GM19240 (cell line): ENCODE results near the gene TMEM132D.

Experiments
- DNase-seq: peaks from one replicate; pipeline ENCODE4 v3.0.0; 2011; ENCODE audit warnings: low spot score; ENCODE audit not compliant: insufficient read length

TMEM132D gene

DNA sequence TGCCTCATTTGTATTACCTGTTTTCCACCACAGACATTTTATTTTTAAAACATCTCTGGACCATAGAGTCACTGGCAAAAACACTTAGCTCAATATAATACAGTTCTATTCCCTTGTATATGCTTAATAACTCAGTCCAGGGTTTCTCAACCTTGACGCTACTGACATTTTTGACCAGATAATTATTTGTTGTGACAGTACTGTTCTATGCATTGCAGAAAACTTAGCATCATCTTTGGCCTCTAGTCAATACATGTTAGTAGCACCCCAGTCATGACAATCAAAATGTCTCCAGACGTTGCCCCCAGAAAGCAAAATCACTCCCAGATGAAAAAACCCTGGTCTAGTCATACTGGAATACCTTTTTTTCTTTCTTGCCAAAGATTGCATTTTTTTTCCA, 174.7 kb downstream of the TMEM132D start:
- no peak for DNase-seq

DNA sequence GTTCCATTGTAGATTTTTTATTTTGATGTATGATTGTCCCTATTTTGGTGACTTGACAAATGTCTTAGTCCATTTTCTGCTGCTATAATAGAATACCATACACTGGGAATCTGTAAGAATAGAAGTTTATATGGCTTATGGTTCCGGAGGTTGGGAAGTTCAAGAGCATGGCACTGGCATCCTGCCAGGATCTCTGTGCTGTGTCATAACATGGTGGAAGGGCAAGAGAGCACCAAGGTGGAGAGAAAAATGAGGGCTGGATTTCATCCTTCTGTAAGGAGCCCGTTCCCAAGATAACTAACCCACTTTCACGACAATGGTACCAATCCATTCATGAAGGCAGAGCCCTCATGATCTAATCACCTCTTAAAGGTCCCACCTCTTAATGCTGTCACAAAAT, 176.7 kb downstream of the TMEM132D start:
- DNase-seq = no peak

DNA sequence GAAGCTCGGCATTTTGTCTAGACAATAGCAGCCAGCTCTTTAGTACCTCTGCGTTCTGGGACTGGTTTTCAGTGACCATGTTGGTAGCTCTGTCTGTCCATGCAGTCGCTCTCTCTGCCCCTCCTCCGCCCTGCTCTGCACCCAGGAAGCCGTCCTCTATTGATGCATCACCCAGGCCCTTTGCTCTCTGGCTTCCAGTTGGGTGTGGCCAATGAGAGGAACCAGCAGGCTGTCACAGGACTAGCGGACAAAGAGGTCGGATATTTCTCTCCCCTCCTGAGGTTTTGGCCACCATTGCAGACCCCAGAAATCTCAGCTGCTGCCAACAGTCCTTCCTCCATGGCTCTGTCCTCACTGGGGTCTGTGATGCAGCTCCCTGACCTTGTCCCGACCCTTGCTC, 180.6 kb downstream of the TMEM132D start:
- DNase-seq = no peak

DNA sequence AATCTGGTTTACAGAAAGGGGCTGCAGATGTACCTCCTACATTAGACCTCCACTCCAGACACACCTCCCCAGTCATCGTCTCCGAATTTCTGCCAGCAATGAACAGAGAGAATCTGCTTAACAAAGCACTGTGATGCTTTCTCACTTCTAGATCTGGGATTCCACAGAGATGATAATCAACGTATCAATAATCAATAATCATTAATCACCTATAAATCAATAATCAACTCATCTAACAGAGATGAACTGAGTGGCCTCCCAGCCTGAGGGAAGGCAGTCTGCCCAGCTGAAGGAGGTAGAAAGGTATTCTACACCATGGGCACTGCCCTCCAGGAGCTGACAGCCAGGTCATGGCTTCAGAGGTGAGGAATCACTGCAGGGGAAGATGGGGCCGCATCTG, 183.2 kb downstream of the TMEM132D start:
- no peak for DNase-seq

DNA sequence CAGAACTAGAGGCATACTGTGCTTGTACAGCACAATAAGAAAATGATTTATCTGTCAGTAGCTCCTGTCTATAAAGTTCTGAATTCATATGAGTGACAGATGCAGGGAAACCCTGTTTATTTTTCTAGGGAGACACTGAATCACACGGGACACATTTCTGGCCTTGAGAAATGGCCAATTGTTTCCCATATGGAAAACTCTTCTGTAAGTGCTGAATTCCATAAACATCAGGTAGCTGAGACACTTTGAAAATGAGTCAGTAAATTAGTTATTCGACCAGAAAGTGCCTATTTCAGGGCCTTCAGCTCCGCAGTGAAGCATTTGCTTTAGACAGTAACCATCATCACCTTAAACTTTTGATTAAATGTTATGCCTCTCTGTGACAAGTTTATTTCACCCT, 184.4 kb downstream of the TMEM132D start:
- no peak for DNase-seq

DNA sequence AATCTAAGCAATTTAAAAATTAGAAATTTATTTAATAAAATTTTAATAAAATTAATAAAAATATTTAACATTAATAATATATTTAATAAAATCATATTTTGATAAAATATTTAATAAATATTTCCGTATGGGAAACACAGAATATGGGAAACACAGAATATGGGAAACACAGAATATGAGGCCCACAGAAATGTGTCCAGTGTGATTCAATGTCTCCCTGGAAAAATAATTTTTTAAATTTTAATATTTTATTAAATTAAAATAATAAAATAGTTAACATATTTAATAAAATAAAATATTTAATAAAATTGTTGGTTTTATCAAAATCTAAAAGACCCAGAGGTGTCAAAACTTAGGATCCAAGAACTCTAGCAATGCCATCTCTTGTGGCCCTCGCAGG, 186.4 kb downstream of the TMEM132D start:
- DNase-seq = no peak

DNA sequence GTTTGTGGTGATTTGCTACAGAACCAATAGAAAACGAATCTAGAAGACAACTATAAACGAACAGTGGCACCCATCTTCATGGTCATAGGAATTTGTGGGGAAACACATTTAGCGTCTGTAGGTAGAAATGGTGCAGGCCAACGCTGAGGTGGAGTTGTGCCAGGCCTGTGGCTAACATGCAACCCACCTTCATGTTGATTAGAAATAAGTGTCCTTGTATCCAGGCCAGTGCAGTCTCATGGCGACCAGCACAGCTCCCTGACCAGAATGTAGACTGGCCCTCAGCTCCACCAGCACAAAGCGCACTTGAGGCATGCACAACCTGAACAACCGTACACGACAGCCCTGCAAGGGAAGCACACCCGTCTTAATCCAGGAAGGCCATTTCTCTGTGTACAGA, 187.0 kb downstream of the TMEM132D start:
- no peak for DNase-seq

DNA sequence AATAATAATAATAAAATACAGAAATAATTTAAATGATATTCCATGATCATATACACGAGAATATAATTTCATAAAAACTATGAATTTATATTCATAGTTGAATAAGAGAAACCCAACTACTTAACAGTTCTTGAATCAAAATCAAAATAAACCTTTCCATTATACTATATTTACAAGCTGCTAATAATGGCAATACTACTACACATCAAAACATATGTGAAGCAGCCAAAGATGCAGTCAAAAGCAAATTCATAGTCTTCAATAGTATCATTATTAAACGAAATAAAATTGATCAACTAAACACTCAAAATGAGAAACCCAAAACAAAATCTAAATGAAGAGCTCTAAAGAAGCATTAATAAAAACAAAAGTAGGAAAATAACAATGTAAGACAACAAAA, 197.1 kb downstream of the TMEM132D start:
- DNase-seq = no peak

DNA sequence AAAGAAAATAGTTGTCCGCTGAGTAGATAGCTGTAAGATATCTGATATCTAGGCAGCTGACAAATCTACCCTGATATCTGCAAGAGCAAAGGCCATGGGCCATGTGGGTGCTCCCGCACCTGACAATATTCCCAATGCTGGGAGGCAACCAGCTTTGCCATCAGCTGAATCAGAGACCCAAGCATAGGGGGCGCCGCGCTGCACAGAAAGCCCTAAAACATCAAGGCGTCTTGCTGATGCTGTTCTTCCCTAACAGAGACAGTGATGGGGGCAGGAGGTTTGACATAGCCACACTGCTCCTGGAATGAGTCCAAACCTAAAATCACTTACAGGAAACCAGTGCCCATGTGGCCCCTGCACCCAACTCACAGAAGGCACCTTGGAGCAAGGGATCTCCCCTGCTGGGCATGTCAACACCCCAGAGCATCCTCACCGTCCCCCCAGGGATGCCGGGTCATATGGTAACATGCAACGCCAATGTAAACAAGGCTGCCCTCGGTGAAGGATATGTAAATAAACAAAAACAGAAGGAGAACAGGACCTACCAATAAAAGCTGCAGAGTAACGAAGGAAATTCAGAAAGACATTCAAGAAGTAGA, 199.5 kb downstream of the TMEM132D start:
- no peak for DNase-seq

DNA sequence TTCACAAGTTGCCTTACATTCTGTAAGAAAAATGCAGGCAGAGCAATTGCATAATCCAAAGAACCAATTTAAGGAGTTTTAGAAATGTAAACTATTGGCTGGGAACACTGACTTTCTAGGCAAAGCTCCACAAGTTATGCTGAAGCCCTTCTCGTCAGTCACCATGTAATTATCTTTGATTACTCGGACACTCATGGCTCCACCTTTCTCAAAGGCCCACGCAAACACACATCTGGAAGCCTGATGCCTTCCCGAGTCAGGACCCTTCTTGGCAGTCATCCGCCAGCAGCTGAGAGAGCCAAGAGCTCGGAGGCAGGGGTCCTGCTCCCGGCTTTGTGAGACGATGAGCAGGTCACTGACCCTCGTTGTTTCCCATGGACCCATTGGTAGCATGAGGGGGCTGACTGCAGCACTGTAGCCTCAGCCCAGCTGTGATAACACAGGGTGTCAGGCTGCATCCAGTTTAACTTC, 202.2 kb downstream of the TMEM132D start:
- DNase-seq = no peak

DNA sequence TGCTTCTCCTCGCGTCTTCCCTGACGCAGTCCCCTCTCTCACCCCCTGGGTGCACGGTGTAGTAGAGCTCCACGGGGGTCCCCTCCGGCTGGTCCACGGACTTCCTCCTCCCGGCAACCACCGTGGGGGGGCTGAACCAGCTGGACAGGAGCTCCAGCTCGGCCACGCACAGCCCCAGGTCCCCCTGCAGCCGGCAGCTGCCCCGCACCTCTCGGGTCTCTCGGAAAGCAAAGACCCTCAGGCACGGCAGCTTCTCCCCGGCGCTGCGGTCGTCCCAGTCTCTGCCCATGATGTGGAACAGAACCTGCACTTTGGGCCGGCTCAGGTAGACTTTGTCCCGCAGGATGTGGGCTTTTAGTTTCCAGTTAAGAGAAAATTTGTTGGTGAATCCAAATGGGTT, 203.8 kb downstream of the TMEM132D start:
- no peak for DNase-seq

DNA sequence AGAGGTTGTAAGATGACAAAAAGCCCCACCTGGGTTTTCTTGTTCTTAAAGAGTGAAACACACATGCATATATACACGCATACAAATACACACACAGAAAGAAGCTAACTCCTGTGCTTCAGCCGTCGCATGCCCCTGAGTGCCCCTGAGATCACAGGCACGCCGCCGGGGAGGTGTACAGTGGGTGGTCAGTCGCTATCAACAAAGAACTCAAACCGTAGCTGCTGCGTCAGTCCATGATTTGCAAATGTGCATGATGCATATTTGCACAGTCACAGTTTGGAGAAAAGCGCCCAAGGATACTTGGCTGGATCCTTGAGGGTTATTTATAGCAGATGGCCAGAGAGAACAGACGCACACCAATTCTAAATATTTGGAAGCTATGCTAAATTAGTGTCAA, 206.9 kb downstream of the TMEM132D start:
- no peak for DNase-seq

DNA sequence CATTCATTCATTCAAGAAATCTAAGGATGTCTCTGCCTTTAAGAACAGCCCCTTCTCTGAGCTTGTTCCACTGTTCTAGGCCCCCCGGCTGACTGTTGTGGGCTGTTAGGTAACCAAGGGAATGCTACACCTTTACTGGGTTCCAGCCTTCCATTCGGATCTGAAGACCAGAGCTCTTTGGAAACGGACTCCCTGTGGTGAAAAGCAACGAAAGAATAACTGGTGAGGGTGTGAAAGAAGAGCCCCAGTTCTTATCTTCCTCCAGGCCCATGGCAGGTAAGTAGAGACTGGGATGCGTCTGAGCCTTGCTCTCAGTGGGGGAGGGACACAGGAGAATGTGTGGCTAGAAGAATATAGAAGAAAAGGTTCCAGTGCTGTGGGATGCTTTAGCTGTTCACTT, 207.4 kb downstream of the TMEM132D start:
- DNase-seq = no peak

DNA sequence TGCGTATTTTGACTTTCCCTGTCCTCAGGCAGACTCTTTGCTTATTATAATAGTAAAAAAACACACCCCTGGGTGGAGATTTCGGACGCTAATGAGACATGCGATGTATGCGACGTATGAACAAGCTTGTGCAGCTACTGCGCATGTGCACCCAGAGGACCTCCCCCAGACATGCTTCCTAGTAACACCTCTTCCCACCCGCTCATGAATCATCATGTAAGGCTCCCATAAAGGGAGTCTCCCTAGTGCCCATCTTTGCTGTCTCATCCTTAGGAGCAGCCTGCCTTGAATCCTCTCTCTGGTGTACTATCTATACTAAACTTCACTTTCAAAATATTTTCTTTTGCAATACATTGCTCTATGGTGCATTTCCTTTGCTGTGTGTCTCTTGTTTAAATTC, 210.1 kb downstream of the TMEM132D start:
- DNase-seq = no peak

DNA sequence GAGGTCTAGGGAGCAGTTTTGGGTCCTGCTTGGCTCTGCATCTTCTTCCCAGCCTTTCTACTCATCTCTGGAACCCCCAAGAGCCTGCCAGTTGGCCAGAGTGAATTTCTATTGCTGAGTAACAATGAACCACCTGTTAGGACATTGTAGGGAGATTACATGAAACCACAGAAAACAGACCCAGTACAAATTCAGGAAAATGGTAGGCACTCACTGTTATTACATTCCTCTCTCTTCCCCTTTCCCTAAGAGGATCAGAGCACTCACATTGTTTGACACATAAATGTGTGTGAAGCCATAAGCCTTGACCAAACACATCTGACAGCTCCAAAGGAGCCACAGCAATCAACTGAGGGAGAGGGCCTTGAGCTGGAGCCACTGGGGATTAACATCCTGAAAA, 216.1 kb downstream of the TMEM132D start:
- DNase-seq = no peak

DNA sequence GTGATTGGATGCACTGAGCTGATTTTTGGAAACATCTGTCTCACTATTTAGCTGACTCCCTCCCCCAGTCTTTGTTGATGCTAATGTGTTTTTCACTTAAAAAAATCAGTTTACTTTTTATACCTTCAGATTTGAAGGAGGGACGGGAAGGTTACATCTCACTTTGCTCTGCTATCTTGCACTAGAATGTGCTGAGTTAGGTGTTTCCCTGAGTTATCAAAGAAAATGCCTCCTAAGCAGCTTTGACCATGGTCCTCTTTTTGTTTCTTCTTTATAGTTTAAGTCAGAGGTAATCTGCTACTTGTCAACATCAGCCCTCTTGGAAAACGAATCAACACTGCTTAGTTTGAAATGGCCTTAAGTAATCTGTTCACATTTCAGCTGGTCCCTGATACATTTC, 222.0 kb downstream of the TMEM132D start:
- no peak for DNase-seq

DNA sequence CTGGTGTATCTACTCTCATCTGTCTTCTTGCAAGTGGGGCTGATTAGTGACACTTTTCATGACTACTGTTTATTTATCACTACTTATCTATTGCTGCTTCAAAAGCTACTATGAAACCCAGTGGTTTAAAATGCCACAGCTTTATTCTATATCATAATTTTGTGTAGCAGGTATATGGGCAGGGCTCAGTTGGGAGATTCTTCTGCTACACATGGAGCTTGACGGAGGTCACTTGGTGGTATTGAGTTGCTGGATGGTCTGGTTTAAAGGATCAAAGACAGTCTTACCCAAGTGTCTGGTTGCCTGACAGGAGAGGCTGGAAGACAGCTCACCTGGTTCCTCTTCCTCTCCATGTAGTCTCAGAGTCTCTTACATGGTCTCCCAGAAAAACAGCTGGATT, 222.7 kb downstream of the TMEM132D start:
- no peak for DNase-seq

DNA sequence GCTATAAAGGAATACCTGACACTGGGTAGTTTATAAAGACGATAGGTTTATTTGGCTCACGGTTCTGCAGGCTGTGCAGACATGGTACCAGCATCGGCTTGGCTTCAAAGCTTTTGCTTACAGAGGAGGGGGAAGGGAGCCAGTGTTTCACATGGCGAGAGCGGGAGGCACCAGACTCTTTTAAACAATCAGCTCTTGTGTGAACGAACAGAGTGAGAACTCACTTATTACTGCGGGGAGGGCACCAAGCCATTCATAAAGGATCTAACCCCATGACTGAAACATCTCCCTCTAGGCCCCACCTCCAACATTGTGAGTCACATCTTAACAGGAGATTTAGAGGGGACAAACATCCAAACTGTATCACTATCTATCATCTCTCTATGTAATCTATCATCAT, 227.4 kb downstream of the TMEM132D start:
- no peak for DNase-seq

DNA sequence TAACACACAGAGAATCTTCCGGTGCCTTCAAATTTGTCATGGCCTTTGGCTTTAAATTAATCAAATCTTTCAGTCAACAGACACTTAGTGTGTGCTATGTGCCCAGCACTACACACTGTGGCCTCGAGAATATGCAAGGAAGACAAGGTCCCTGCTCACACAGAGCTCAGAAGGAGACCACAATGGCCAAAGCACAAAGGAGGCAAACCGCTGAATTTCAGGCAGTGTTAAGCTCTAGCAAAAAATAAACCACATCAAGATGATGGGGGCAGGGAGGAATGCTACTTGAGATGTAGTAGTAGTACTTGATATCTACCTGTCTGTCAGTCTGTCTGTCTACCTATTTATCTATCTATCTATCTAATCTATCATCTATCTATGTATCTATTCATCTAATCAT, 227.9 kb downstream of the TMEM132D start:
- DNase-seq = no peak

DNA sequence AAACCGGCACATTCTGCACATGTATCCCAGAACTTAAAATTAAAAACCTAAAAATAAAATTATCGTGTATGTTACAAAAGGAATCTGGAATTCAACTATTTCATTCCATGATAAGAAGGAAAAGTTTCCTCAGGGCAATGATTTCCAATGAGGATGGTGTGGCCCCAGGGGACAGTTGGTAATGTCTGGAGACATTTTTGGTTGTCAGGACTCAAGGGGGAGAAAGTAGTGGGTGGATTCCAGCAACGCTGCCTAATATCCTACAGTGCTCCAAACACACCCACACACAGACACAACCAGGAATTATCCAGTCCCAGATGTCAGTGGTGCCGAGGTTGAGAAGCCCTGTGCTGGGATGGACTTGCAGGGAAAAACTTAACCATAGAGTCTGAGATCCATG, 228.3 kb downstream of the TMEM132D start:
- no peak for DNase-seq

DNA sequence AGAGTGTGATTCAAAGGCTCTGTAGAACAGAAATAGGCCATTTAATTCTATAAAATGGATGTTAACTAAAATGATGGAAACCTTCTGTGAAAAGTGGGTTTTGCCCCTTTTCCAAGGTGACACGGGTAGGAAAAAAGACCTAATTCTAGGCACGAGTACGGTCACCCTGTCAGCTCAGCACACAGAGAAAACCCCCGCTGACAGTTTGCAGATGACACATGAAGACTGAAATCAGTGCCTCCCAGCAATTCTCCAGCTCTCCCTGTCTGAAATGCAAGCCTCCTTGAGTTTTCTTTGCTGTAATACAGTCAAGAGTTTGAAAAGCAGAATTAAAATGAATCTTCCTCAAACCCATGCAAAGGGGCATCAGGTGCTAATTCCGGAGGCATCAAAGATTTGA, 230.0 kb downstream of the TMEM132D start:
- no peak for DNase-seq

DNA sequence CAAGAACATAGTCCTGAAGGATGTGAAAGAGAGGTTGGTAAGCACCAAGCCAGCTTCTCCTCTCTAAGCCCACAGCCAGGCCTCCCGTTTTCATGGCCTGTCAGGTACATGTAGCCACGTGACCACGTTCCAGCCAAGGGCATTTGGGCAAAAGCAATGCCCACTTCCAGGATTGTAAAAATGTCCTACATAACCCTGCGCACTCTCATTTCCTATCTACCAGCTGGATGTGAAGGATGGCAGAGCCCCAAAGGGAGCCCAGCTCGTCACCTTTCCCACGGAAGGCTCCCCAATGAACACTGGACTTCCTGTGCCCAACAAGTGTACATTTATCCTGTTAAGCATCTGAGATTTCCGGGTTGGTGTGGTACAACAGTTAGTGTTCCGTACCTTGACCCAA, 231.7 kb downstream of the TMEM132D start:
- no peak for DNase-seq

DNA sequence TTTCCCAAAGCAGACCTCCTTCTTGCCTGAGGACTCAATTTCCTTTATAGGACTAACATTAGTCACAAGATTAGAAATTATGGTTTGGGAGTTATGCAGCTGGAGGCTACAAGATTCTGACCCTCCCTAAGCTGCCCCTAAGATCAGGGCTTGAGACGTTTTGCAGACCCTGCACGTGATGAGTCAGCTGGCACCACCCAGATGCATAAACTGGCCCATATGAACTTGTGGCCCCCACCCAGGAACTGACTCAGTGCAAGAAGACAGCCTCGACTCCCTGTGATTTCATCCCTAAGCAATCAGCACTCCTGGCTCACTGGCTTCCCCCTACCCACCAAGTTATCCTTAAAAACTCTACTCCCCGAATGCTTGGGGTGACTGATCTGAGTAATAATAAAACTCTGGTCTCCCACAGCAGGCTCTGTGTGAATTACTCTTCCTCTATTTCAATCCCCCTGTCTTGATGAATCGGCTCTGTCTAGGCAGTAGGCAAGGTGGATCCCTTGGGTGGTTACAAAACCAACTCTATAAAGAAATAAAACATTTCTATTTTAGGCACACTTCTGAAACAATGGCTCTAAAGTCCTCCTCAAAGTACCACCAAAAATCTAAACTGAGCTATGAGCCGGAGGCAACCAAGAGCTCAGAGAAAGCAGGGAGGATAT, 233.4 kb downstream of the TMEM132D start:
- DNase-seq = no peak

DNA sequence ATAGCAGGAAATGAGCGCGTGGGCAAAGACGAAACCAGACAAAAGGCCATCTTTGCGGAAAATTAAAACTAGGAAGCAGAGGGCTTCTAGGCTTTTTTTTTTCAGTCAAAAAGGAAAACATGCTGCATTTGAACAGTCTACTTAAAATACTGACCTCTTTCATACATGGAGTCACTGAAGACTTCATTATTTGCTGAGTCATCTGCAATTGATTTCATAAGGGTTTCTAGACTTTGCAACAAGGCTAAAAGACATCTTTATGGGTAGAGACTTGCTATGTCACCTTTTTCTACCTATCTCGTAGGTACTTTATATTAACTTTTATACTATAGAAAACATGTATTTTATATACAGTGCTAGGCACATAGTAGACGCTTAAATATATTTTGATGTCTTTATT, 238.4 kb downstream of the TMEM132D start:
- DNase-seq = no peak
